Measurements from ENCODE around the gene BCL2A1.

DNA sequence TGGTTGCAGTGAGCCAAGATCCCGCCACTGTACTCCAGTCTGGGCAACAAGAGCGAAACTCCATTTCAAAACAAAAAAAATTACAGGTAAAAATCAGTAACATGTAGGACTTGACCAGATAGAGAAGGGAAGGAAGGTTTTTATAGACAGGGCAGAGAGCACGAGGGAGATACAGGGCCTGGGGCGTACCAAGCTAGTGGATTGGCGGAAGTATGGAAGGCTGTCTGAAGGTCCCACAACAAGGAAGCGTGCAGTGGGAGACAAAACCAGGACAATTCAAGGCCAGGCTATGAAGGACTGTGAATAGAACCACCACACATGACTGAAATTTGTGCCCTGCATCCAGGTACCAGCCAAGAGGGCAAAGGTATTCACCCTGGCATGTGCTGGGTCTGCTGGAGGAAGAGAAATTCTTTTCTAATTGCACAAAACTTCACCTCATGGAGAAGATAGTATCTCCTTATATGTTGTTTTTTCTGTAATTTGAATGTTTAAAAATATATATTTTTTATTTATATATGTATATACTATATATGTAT, 33.0 kb upstream of the BCL2A1 start:
- TF ChIP-seq ATF3 (IDR thresholded peaks at IDR 0.05) (no peak), GABPA (IDR thresholded peaks at IDR 0.05 in 1 of 2, conservative IDR thresholded peaks at IDR 0.05 in 1 of 2) (no peak), SP1 (IDR thresholded peaks at IDR 0.05) (no peak), ZBTB33 (IDR thresholded peaks at IDR 0.05) (no peak)
- TF ChIP-seq, protein P1, sequence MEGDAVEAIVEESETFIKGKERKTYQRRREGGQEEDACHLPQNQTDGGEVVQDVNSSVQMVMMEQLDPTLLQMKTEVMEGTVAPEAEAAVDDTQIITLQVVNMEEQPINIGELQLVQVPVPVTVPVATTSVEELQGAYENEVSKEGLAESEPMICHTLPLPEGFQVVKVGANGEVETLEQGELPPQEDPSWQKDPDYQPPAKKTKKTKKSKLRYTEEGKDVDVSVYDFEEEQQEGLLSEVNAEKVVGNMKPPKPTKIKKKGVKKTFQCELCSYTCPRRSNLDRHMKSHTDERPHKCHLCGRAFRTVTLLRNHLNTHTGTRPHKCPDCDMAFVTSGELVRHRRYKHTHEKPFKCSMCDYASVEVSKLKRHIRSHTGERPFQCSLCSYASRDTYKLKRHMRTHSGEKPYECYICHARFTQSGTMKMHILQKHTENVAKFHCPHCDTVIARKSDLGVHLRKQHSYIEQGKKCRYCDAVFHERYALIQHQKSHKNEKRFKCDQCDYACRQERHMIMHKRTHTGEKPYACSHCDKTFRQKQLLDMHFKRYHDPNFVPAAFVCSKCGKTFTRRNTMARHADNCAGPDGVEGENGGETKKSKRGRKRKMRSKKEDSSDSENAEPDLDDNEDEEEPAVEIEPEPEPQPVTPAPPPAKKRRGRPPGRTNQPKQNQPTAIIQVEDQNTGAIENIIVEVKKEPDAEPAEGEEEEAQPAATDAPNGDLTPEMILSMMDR (IDR thresholded peaks at IDR 0.05; ENCODE audit: low read depth, low read length, missing input control) = no peak

Data from liver (tissue), 3 donors.